Activated CD8-positive, alpha-beta T cell treated with anti-CD3 and anti-CD28 coated beads, Interleukin-2, amount 10 ng/mL, durations not matched to agents 7 days and 5 days (primary cell): ENCODE measurements around the gene KIF17. TPM values are rescaled to one million over a fixed set of nuclear protein-coding genes. Genes with fewer than 3 reads are reported as not detected.

Experiments used
- ATAC-seq: fragments of 150-1000 bp; cut with Tn5 transposase; one replicate; pipeline ENCODE4 v1.10.0; 2021; ENCODE audit warnings: moderate library complexity
- CTCF ChIA-PET: fragments of 350-600 bp; sonication (Branson Sonifier 250); formaldehyde crosslinking; loops from one replicate; lab custom pipeline; 2021; ENCODE audit warnings: antibody characterized with exemption; lab: Charles Lee
- POLR2A ChIA-PET: fragments of 350-600 bp; sonication (Branson Sonifier 250); formaldehyde crosslinking; loops from one replicate; lab custom pipeline; 2021; ENCODE audit warnings: antibody characterized with exemption; lab: Charles Lee
- DNase-seq: peaks from one replicate; pipeline ENCODE4 v3.0.0-alpha.2; 2020
- H3K27ac Mint-ChIP-seq: one replicate; pipeline ENCODE4 v1.8.0; 2021; ENCODE audit warnings: mild to moderate bottlenecking, mixed read lengths
- H3K27me3 Mint-ChIP-seq: one replicate; pipeline ENCODE4 v1.8.0; 2021; ENCODE audit warnings: low read depth, mixed read lengths
- H3K36me3 Mint-ChIP-seq: one replicate; pipeline ENCODE4 v1.8.0; 2021; ENCODE audit warnings: low read depth, mixed read lengths
- H3K4me1 Mint-ChIP-seq: one replicate; pipeline ENCODE4 v1.8.0; 2021; ENCODE audit warnings: low read depth, mixed read lengths
- H3K4me3 Mint-ChIP-seq: one replicate; pipeline ENCODE4 v1.8.0; 2021; ENCODE audit warnings: mild to moderate bottlenecking, mixed read lengths
- H3K9me3 Mint-ChIP-seq: one replicate; pipeline ENCODE4 v1.8.0; 2022; ENCODE audit warnings: mixed read lengths; ENCODE audit not compliant: insufficient read depth
- total RNA-seq, 2 experiments: library from RNA; stranded (reverse); gene quantifications; one replicate each; pipeline ENCODE4 v1.2.3, GENCODE V29; 2021

Gene KIF17
- not detected for total RNA-seq

DNA sequence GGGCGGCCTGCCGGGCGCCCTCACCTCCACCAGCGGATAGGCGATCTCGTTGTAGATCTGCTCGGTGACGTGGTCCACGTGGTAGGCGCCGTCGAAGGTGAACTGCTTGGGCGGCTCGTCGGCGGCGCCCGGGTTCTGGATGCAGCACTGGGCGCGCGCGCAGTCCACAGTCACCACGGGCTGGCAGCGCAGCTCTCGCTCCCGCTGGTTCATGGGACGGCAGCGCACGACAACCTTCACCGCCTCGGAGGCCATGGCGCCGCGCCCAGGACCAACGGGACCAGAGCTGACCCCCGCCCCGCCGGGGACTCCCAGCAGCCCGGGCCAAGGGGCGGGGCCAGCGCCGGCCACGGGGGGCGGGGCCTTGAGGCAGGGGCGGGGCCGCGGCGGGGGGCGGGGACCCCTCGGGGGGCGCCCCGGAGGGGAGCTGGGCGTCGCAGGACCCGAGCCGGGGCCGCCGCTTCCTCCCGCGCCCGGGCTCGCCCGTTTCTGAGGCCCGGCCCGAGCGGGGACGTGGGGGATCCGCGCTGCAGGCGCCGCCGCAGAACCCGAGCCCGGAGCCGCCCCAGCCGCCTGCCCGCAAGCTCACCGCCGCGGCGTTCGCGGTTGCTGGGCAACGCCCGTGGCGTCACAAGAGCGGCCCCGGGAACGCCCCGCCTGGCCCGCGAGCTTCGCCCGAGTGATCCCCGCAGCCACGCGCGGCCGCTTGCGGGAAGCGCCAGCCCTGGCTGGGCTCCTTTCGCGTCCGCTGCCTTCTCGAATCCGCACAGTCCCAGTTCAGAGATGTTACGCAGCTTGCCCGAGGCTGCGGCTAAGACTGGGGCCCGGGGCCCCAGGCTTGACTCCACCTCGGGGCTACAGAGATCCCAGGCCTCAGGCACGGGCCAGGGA is at the start of gene KIF17:
Gene KIF17, minus strand, starts transcription at position 556 of the 891 bp plus-strand sequence. Its CDS starts 301 bp downstream, at position 255.
- H3K27me3 Mint-ChIP-seq = peaks cover 37% of the 10 kb centered on the region
- H3K4me1 Mint-ChIP-seq = peaks cover 12% of the 10 kb centered on the region
- no peak within 1 kb of the TSS for H3K27ac Mint-ChIP-seq
- H3K36me3 Mint-ChIP-seq = no peaks in the 10 kb centered on the region
- POLR2A ChIA-PET = interaction anchor here (0.6 to 0.8 kb wide), 2 partner anchors 14 to 69 kb away, joined by 3 read pairs; partner anchors contain the start of gene HP1BP3
- CTCF ChIA-PET = interaction anchor here (1.5 to 2.7 kb wide), 2 partner anchors 21 to 22 kb away, joined by 4 to 11 read pairs; no protein-coding TSS in a partner anchor
- H3K9me3 Mint-ChIP-seq = no peaks in the 10 kb centered on the region
- ATAC-seq (peak; percentile 65), DNase-seq (peak; percentile 61)
- H3K4me3 Mint-ChIP-seq = peak within 1 kb of the TSS; percentile 52

DNA sequence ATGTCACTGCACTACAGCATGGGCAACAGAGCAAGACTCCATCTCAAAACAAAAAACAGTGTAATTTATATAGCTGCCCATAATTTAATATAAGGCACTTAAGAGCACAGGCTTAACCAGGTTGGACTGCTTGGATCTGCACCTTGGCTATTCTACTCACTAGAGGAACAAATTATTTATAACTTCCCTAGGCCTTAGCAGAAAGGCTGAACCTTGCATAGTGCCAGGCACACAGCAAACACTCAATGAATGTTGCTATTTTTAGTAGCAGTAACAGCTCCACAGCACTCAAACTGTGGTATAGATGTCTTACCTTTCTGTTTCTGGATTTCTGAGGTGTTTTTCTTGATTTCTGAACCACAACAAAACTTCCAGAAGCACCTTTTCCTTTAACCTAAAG is 49.5 kb upstream of the KIF17 start:
- Mint-ChIP-seq H3K27me3 (no peaks in the 10 kb centered on the region), H3K27ac (no peak overlapping the region), H3K4me3 (no peak overlapping the region), H3K9me3 (no peaks in the 10 kb centered on the region), H3K36me3 (peaks cover 64% of the 10 kb centered on the region), H3K4me1 (no peaks in the 10 kb centered on the region)
- ChIA-PET POLR2A (interaction anchor here (0.9 kb wide), 1 partner anchor 19 kb away, joined by 3 read pairs; no protein-coding TSS in a partner anchor), CTCF (interaction anchor here (0.6 to 1.3 kb wide), 3 partner anchors 12 to 428 kb away, joined by 3 to 5 read pairs (median 3); no protein-coding TSS in a partner anchor)
- ATAC-seq (no peak), DNase-seq (no peak)

DNA sequence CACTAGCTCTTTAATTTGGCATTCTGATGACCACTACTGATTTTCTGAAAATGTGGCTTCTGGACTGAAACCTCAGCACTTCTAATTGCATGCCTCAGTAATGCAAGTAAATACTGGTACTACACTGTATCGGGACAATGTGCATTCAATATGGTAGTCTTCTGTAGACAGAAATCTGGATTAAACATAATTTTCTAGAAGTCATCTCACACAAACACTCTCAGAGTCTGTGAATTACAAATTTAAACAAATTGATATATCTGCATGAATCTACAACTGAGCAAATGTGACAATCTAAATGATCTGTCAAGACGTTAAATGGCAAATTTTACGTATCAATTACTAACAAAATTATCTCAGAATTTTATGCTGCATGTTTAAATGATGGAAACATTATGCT is 45.6 kb upstream of the KIF17 start:
- Mint-ChIP-seq H3K4me1 (no peaks in the 10 kb centered on the region), H3K4me3 (no peak overlapping the region), H3K27ac (no peak overlapping the region), H3K36me3 (peaks cover 66% of the 10 kb centered on the region), H3K9me3 (no peaks in the 10 kb centered on the region), H3K27me3 (no peaks in the 10 kb centered on the region)
- ChIA-PET POLR2A (no interaction called here), CTCF (no interaction called here)
- ATAC-seq (no peak), DNase-seq (no peak)

DNA sequence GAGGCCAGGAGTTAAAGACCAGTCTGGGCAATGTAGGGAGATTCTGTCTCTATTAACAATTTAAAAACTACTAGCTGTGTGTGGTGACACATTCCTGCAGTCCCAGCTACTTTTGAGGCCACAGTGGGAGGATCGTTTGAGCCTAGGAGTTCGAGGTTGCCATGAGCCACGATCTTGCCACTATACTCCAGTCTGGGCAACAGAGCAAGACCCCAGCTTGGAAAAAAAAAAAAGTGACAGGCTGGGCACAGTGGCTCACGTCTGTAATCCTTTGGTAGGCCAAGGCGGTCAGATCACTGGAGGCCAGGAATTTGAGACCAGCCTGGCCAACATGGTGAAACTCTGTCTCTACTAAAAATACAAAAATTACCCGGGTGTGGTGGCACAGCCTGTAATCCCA is 42.5 kb upstream of the KIF17 start:
- ATAC-seq (no peak), DNase-seq (no peak)
- no peak overlapping the region for H3K4me3 Mint-ChIP-seq
- no peak overlapping the region for H3K27ac Mint-ChIP-seq
- ChIA-PET CTCF (no interaction called here), POLR2A (no interaction called here)
- H3K4me1 Mint-ChIP-seq = no peaks in the 10 kb centered on the region
- peaks cover 69% of the 10 kb centered on the region for H3K36me3 Mint-ChIP-seq
- H3K9me3 Mint-ChIP-seq = no peaks in the 10 kb centered on the region
- H3K27me3 Mint-ChIP-seq = no peaks in the 10 kb centered on the region

DNA sequence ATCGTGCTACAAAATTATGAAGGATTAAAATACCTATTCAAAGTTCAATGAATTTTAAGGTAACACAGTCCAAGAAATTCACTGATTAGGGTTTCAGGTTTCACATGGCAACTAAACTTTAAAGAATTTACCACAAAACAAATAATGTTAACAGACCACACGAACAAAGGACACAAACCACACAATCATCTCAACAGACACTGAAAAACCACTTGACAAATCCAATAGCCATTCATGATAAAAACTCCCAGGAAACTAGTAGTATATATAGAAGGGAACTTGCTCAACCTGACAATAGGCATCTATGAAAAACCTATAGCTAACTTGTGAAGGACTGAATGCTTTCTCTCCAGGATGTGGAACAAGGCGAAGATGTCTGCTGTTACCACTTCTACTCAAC is 35.8 kb upstream of the KIF17 start:
- Mint-ChIP-seq H3K9me3 (no peaks in the 10 kb centered on the region), H3K36me3 (peaks cover 51% of the 10 kb centered on the region), H3K4me3 (no peak overlapping the region), H3K27ac (no peak overlapping the region), H3K4me1 (peaks cover 8% of the 10 kb centered on the region), H3K27me3 (no peaks in the 10 kb centered on the region)
- ChIA-PET POLR2A (no interaction called here), CTCF (no interaction called here)
- DNase-seq (no peak), ATAC-seq (no peak)

DNA sequence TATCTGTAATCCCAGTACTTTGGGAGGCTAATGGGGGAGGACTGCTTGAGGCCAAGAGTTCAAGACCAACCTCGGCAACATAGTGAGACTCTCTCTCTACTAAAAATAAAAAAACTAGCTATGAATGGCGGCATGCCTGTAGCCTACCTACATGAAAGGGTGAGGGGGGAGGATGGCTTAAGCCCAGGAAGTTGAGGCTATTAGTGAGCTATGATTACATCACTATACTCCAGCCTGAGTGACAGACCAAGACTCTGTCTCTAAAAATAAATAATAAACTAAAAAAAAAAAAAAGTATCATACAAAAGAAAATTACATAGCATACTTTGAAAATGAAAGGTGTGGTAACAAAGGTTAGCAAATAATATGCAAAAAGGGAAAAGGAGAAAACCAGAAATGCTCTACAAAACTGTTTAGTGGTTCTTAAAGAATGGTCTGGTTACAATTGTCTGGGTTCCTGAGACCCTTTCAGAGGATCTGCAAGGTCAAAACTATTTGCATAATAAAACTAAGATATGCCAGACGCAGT is 33.7 kb upstream of the KIF17 start:
- CTCF ChIA-PET = no interaction called here
- Mint-ChIP-seq H3K36me3 (peaks cover 52% of the 10 kb centered on the region), H3K4me1 (peaks cover 8% of the 10 kb centered on the region)

DNA sequence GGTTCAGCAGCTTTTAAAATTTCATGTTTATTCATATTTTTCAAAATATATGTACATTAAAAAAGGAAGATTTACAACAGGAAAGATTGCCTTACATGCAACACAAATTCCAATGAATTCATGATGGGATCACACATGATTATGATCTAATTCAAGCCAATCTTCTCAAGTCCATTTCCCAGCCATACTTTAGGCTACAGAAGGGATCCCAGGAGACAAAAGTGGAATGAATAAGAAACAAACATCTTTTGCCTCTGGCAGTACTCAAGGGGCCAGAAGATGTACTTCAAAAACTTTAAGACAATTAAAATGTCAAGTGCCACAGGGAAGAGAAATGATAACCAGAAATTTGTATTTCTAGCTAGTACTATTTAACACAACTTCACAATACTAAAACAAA is 24.9 kb upstream of the KIF17 start:
- Mint-ChIP-seq H3K4me1 (no peaks in the 10 kb centered on the region), H3K4me3 (no peak overlapping the region), H3K36me3 (peaks cover 71% of the 10 kb centered on the region), H3K27ac (no peak overlapping the region), H3K27me3 (no peaks in the 10 kb centered on the region), H3K9me3 (no peaks in the 10 kb centered on the region)
- CTCF ChIA-PET = interaction anchor here (1.1 to 1.3 kb wide), 2 partner anchors 25 to 453 kb away, joined by 3 to 4 read pairs; no protein-coding TSS in a partner anchor
- no peak for DNase-seq
- POLR2A ChIA-PET = no interaction called here
- no peak for ATAC-seq

More for the DNA sequence above, 33.7 kb upstream of the KIF17 start:
- Mint-ChIP-seq H3K4me3 (no peak overlapping the region), H3K9me3 (no peaks in the 10 kb centered on the region), H3K27ac (no peak overlapping the region), H3K27me3 (no peaks in the 10 kb centered on the region)
- POLR2A ChIA-PET = no interaction called here
- ATAC-seq (no peak), DNase-seq (no peak)

DNA sequence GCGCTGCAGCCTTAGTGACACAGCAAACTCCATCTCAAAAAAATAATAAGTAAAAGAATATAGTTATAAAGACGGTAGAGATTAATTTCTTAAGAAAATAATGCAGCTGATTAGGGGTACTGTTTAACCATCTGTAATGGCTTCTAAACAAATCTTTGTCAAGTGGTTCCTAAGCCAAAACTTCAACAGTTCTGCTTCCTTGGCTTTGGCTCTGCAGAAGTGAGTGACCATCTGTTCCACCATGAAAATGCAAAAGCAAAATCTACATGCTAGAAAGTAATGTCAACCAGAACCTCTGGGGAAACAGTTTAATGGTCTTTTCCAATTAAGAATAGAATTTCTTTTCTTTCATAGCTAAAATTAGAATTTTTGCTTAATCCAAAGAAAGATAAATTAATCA is 23.0 kb upstream of the KIF17 start:
- POLR2A ChIA-PET = no interaction called here
- Mint-ChIP-seq H3K9me3 (no peaks in the 10 kb centered on the region), H3K27me3 (no peaks in the 10 kb centered on the region), H3K4me3 (no peak overlapping the region), H3K4me1 (no peaks in the 10 kb centered on the region), H3K36me3 (peaks cover 68% of the 10 kb centered on the region), H3K27ac (no peak overlapping the region)
- CTCF ChIA-PET = interaction anchor here (3.7 kb wide), 1 partner anchor 44 kb away, joined by 12 read pairs; no protein-coding TSS in a partner anchor
- DNase-seq (no peak), ATAC-seq (no peak)

DNA sequence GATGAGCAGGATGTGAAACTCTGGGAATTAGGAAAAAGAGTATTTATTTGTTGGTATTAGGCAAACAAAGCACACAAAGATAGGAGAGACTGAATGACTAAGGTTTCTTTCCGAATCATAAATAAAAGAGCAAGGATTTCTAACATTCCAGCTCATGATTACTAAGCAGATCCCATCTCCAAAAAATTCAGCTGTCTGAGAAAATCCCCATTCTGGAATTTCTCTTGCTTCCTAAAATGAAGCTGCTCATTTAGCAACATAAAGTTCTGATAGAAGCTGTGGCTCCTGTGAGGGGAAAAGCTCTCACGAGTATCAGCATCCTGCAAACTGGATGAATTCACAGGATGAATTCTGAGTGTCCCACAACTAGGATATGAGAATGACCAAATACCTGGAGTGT is 21.4 kb upstream of the KIF17 start:
- H3K9me3 Mint-ChIP-seq = no peaks in the 10 kb centered on the region
- no peak for DNase-seq
- peaks cover 55% of the 10 kb centered on the region for H3K36me3 Mint-ChIP-seq
- no peaks in the 10 kb centered on the region for H3K4me1 Mint-ChIP-seq
- no peak overlapping the region for H3K27ac Mint-ChIP-seq
- CTCF ChIA-PET = interaction anchor here (3.7 kb wide), 1 partner anchor 42 kb away, joined by 12 read pairs; no protein-coding TSS in a partner anchor
- ATAC-seq = no peak
- H3K4me3 Mint-ChIP-seq = no peak overlapping the region
- H3K27me3 Mint-ChIP-seq = no peaks in the 10 kb centered on the region
- POLR2A ChIA-PET = no interaction called here

DNA sequence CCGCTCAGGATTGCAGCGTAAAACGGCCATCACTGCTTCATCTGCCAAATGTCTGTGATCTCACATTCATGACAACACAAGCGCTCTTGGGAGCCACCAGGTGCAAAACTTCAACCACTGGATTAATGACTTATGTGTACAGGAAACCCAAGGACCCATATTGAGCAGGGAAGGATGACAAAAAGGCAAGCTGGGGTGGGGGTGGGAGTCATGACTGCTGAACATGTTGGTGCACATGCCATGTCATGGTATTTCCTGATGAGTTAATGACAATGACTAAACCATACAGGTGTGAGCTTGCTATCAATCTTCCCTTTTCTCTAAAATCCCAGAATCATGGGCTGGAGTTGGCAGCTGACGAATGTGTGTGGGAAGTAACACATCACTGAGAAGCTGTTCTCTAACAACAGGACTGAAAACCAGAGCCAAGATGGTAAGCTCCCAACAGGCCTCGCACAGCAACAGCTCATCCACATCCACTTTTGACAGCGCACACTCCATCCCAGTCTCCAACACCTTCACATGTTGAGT is 17.8 kb upstream of the KIF17 start:
- CTCF ChIA-PET = interaction anchor here (0.6 to 1.1 kb wide), 2 partner anchors 39 to 460 kb away, joined by 3 to 4 read pairs; no protein-coding TSS in a partner anchor
- Mint-ChIP-seq H3K36me3 (peaks cover 33% of the 10 kb centered on the region), H3K9me3 (no peaks in the 10 kb centered on the region), H3K27me3 (peaks cover 13% of the 10 kb centered on the region), H3K27ac (no peak overlapping the region), H3K4me1 (peaks cover 16% of the 10 kb centered on the region), H3K4me3 (no peak overlapping the region)
- ATAC-seq (no peak), DNase-seq (no peak)
- POLR2A ChIA-PET = no interaction called here

DNA sequence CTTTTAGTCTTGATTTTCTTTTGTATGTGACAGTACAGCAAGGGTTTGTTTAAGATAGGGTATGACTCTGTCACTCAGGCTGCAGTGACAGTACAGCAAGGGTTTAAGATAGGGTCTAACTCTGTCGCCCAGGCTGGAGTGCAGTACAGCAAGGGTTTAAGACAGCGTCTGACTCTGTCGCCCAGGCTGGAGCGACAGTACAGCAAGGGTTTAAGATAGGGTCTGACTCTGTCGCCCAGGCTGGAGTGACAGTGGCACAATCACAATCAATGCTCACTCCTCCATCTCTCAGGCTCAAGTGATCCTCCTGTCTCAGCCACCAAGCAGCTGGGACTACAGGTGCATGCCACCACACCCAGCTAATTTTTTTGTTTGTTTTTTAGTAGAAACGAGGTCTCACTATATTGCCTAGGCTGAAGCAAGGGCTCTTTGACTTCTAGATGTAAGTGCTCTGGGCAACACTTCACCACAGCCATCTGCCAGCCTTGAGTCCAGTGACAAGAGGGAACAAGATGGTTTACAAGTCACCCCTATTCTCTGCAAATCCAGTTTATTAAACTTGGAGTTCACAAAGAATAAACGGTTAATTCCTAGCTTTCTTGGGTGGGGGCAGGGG is 15.7 kb upstream of the KIF17 start:
- Mint-ChIP-seq H3K4me1 (peaks cover 20% of the 10 kb centered on the region), H3K27ac (no peak overlapping the region), H3K27me3 (peaks cover 27% of the 10 kb centered on the region), H3K9me3 (no peaks in the 10 kb centered on the region), H3K4me3 (peak overlapping the region; percentile 76), H3K36me3 (peaks cover 20% of the 10 kb centered on the region)
- CTCF ChIA-PET = interaction anchor here (0.7 to 1.3 kb wide), 7 partner anchors 26 to 462 kb away, joined by 3 to 8 read pairs (median 3); no protein-coding TSS in a partner anchor
- ATAC-seq = peak; percentile 20
- POLR2A ChIA-PET = no interaction called here
- no peak for DNase-seq
